ENCODE data around the gene MAEL.
"Not testable (repeated sequence)": the region's sequence is repeated elsewhere in the genome, so short reads cannot be mapped to it uniquely, and the experiment has no call there.

MAEL gene

GRCh38 chr1:166978821-166979220 is 10.3 kb upstream of the MAEL start:
- no peak for DNase-seq (ENCODE audit: low read depth)

- no peak for DNase-seq (ENCODE audit: low read depth)
These were observed 8.7 kb upstream of the MAEL start for GRCh38 chr1:166980383-166980782.

- DNase-seq (ENCODE audit: low read depth): no peak
These were observed 8.3 kb upstream of the MAEL start for GRCh38 chr1:166980818-166981217.

- no peak for DNase-seq (ENCODE audit: low read depth)
These were observed 7.5 kb upstream of the MAEL start for GRCh38 chr1:166981589-166981988.

- no peak for DNase-seq (ENCODE audit: low read depth)
These were observed 10.0 kb downstream of the MAEL start for GRCh38 chr1:166999075-166999474.

GRCh38 chr1:166999500-167000055 is 10.5 kb downstream of the MAEL start:
- DNase-seq (ENCODE audit: low read depth): no peak

GRCh38 chr1:167000546-167000945 is 11.5 kb downstream of the MAEL start:
- no peak for DNase-seq (ENCODE audit: low read depth)

GRCh38 chr1:167002354-167002753 is 13.3 kb downstream of the MAEL start:
- DNase-seq (ENCODE audit: low read depth): no peak

GRCh38 chr1:167003711-167004110 is 14.6 kb downstream of the MAEL start:
- no peak for DNase-seq (ENCODE audit: low read depth)

- DNase-seq (ENCODE audit: low read depth): no peak
These were observed 22.6 kb downstream of the MAEL start for GRCh38 chr1:167011560-167012191.

GRCh38 chr1:167012570-167012969 is 23.5 kb downstream of the MAEL start:
- no peak for DNase-seq (ENCODE audit: low read depth)

- no peak for DNase-seq (ENCODE audit: low read depth)
These were observed 24.2 kb downstream of the MAEL start for GRCh38 chr1:167013108-167013929.

- no peak for DNase-seq (ENCODE audit: low read depth)
These were observed 27.1 kb downstream of the MAEL start for GRCh38 chr1:167016100-167016750.

GRCh38 chr1:167022384-167022783 is 33.3 kb downstream of the MAEL start:
- DNase-seq (ENCODE audit: low read depth): no peak

- DNase-seq (ENCODE audit: low read depth): not testable (repeated sequence)
These were observed 40.5 kb downstream of the MAEL start for GRCh38 chr1:167029553-167029952.

GRCh38 chr1:167033646-167034045 is 44.6 kb downstream of the MAEL start:
- no peak for DNase-seq (ENCODE audit: low read depth)

GRCh38 chr1:167043752-167044488 is 54.8 kb downstream of the MAEL start:
- DNase-seq (ENCODE audit: low read depth): peak; percentile 27

- DNase-seq (ENCODE audit: low read depth): no peak
These were observed 62.8 kb downstream of the MAEL start for GRCh38 chr1:167051907-167052306.

GRCh38 chr1:167052389-167052788 is 63.3 kb downstream of the MAEL start:
- DNase-seq (ENCODE audit: low read depth): no peak

- no peak for DNase-seq (ENCODE audit: low read depth)
These were observed 65.5 kb downstream of the MAEL start for GRCh38 chr1:167054531-167054930.

- no peak for DNase-seq (ENCODE audit: low read depth)
These were observed 66.0 kb downstream of the MAEL start for GRCh38 chr1:167054946-167055630.
